ENCODE measurements around the gene FBXL14.
"Not testable (repeated sequence)": the region's sequence is repeated elsewhere in the genome, so short reads cannot be mapped to it uniquely, and the experiment has no call there.

Gene FBXL14

GRCh38 chr12:1603269-1603993 is 9.1 kb upstream of the FBXL14 start:
- no peaks in the 10 kb centered on the region for H3K36me3 ChIP-seq (ENCODE audit: control insufficient read depth, insufficient read depth, low read length)
- no peak overlapping the region for H3K9ac ChIP-seq (ENCODE audit: low read length)
- H3K4me1 ChIP-seq (ENCODE audit: control insufficient read depth, insufficient read depth, low read length), result peaks cover 46% of the 10 kb centered on the region
- H3K9me3 ChIP-seq (ENCODE audit: control insufficient read depth, low read length), result no peaks in the 10 kb centered on the region
- no peak overlapping the region for H3K4me3 ChIP-seq (ENCODE audit: low read length)
- H3K27me3 ChIP-seq (ENCODE audit: control insufficient read depth, insufficient read depth, low read length), result no peaks in the 10 kb centered on the region

GRCh38 chr12:1602706-1603105 is 8.3 kb upstream of the FBXL14 start:
- H3K36me3 ChIP-seq (ENCODE audit: control insufficient read depth, insufficient read depth, low read length); H3K9ac ChIP-seq (ENCODE audit: low read length); H3K4me3 ChIP-seq (ENCODE audit: low read length); H3K9me3 ChIP-seq (ENCODE audit: control insufficient read depth, low read length); H3K27me3 ChIP-seq (ENCODE audit: control insufficient read depth, insufficient read depth, low read length): not testable (repeated sequence)
- peaks cover 39% of the 10 kb centered on the region for H3K4me1 ChIP-seq (ENCODE audit: control insufficient read depth, insufficient read depth, low read length)

GRCh38 chr12:1598757-1599156 is 4.4 kb upstream of the FBXL14 start:
- Histone ChIP-seq H3K9me3 (ENCODE audit: control insufficient read depth, low read length) (no peaks in the 10 kb centered on the region), H3K36me3 (ENCODE audit: control insufficient read depth, insufficient read depth, low read length) (no peaks in the 10 kb centered on the region), H3K27me3 (ENCODE audit: control insufficient read depth, insufficient read depth, low read length) (no peaks in the 10 kb centered on the region), H3K4me1 (ENCODE audit: control insufficient read depth, insufficient read depth, low read length) (peaks cover 22% of the 10 kb centered on the region), H3K9ac (ENCODE audit: low read length) (no peak overlapping the region), H3K4me3 (ENCODE audit: low read length) (no peak overlapping the region)

GRCh38 chr12:1595690-1596347 is 1.4 kb upstream of the FBXL14 start:
- Histone ChIP-seq H3K4me3 (ENCODE audit: low read length) (no peak overlapping the region), H3K27me3 (ENCODE audit: control insufficient read depth, insufficient read depth, low read length) (no peaks in the 10 kb centered on the region), H3K4me1 (ENCODE audit: control insufficient read depth, insufficient read depth, low read length) (peaks cover 17% of the 10 kb centered on the region), H3K36me3 (ENCODE audit: control insufficient read depth, insufficient read depth, low read length) (no peaks in the 10 kb centered on the region), H3K9ac (ENCODE audit: low read length) (no peak overlapping the region), H3K9me3 (ENCODE audit: control insufficient read depth, low read length) (no peaks in the 10 kb centered on the region)

- Histone ChIP-seq H3K9ac (ENCODE audit: low read length) (peak overlapping the region; percentile 80), H3K9me3 (ENCODE audit: control insufficient read depth, low read length) (no peaks in the 10 kb centered on the region), H3K36me3 (ENCODE audit: control insufficient read depth, insufficient read depth, low read length) (no peaks in the 10 kb centered on the region), H3K27me3 (ENCODE audit: control insufficient read depth, insufficient read depth, low read length) (no peaks in the 10 kb centered on the region), H3K4me1 (ENCODE audit: control insufficient read depth, insufficient read depth, low read length) (peaks cover 24% of the 10 kb centered on the region), H3K4me3 (ENCODE audit: low read length) (peak overlapping the region; percentile 16)
Measured at GRCh38 chr12:1595026-1595561, 713 bp upstream of the FBXL14 start.

GRCh38 chr12:1594006-1594260 is 448 bp downstream of the FBXL14 start:
- peak overlapping the region; percentile 67 for H3K9ac ChIP-seq (ENCODE audit: low read length)
- H3K9me3 ChIP-seq (ENCODE audit: control insufficient read depth, low read length), result no peaks in the 10 kb centered on the region
- H3K4me3 ChIP-seq (ENCODE audit: low read length), result peak overlapping the region; percentile 37
- peaks cover 31% of the 10 kb centered on the region for H3K4me1 ChIP-seq (ENCODE audit: control insufficient read depth, insufficient read depth, low read length)
- no peaks in the 10 kb centered on the region for H3K36me3 ChIP-seq (ENCODE audit: control insufficient read depth, insufficient read depth, low read length)
- no peaks in the 10 kb centered on the region for H3K27me3 ChIP-seq (ENCODE audit: control insufficient read depth, insufficient read depth, low read length)

- peak overlapping the region; percentile 67 for H3K9ac ChIP-seq (ENCODE audit: low read length)
- H3K9me3 ChIP-seq (ENCODE audit: control insufficient read depth, low read length), result no peaks in the 10 kb centered on the region
- H3K27me3 ChIP-seq (ENCODE audit: control insufficient read depth, insufficient read depth, low read length), result no peaks in the 10 kb centered on the region
- H3K4me3 ChIP-seq (ENCODE audit: low read length), result peak overlapping the region; percentile 37
- H3K36me3 ChIP-seq (ENCODE audit: control insufficient read depth, insufficient read depth, low read length), result no peaks in the 10 kb centered on the region
- H3K4me1 ChIP-seq (ENCODE audit: control insufficient read depth, insufficient read depth, low read length), result peaks cover 36% of the 10 kb centered on the region
Measured at GRCh38 chr12:1593174-1594005, 991 bp downstream of the FBXL14 start.

GRCh38 chr12:1592444-1593173 is 1.8 kb downstream of the FBXL14 start:
- Histone ChIP-seq H3K4me3 (ENCODE audit: low read length) (peak overlapping the region; percentile 37), H3K9me3 (ENCODE audit: control insufficient read depth, low read length) (no peaks in the 10 kb centered on the region), H3K36me3 (ENCODE audit: control insufficient read depth, insufficient read depth, low read length) (no peaks in the 10 kb centered on the region), H3K27me3 (ENCODE audit: control insufficient read depth, insufficient read depth, low read length) (no peaks in the 10 kb centered on the region), H3K4me1 (ENCODE audit: control insufficient read depth, insufficient read depth, low read length) (peaks cover 44% of the 10 kb centered on the region), H3K9ac (ENCODE audit: low read length) (peak overlapping the region; percentile 67)

- H3K4me3 ChIP-seq (ENCODE audit: low read length), result peak overlapping the region; percentile 28
- H3K9me3 ChIP-seq (ENCODE audit: control insufficient read depth, low read length), result no peaks in the 10 kb centered on the region
- H3K9ac ChIP-seq (ENCODE audit: low read length), result peak overlapping the region; percentile 46
- H3K27me3 ChIP-seq (ENCODE audit: control insufficient read depth, insufficient read depth, low read length), result no peaks in the 10 kb centered on the region
- peaks cover 46% of the 10 kb centered on the region for H3K4me1 ChIP-seq (ENCODE audit: control insufficient read depth, insufficient read depth, low read length)
- H3K36me3 ChIP-seq (ENCODE audit: control insufficient read depth, insufficient read depth, low read length), result no peaks in the 10 kb centered on the region
Measured at GRCh38 chr12:1591543-1591942, 2.8 kb downstream of the FBXL14 start.

GRCh38 chr12:1591034-1591433 is 3.3 kb downstream of the FBXL14 start:
- Histone ChIP-seq H3K4me1 (ENCODE audit: control insufficient read depth, insufficient read depth, low read length) (peaks cover 43% of the 10 kb centered on the region), H3K36me3 (ENCODE audit: control insufficient read depth, insufficient read depth, low read length) (no peaks in the 10 kb centered on the region), H3K9me3 (ENCODE audit: control insufficient read depth, low read length) (no peaks in the 10 kb centered on the region), H3K9ac (ENCODE audit: low read length) (peak overlapping the region; percentile 64), H3K4me3 (ENCODE audit: low read length) (peak overlapping the region; percentile 26), H3K27me3 (ENCODE audit: control insufficient read depth, insufficient read depth, low read length) (no peaks in the 10 kb centered on the region)

- peak overlapping the region; percentile 64 for H3K9ac ChIP-seq (ENCODE audit: low read length)
- no peaks in the 10 kb centered on the region for H3K9me3 ChIP-seq (ENCODE audit: control insufficient read depth, low read length)
- H3K27me3 ChIP-seq (ENCODE audit: control insufficient read depth, insufficient read depth, low read length), result no peaks in the 10 kb centered on the region
- peak overlapping the region; percentile 26 for H3K4me3 ChIP-seq (ENCODE audit: low read length)
- no peaks in the 10 kb centered on the region for H3K36me3 ChIP-seq (ENCODE audit: control insufficient read depth, insufficient read depth, low read length)
- H3K4me1 ChIP-seq (ENCODE audit: control insufficient read depth, insufficient read depth, low read length), result peaks cover 37% of the 10 kb centered on the region
Measured at GRCh38 chr12:1590221-1590979, 4.0 kb downstream of the FBXL14 start.

Measured in mucosa of stomach (tissue), 1 donor.